Peyer's patch (tissue), 4 donors: Measurements from ENCODE around the gene SMYD1.
"Not testable (repeated sequence)": the region's sequence is repeated elsewhere in the genome, so short reads cannot be mapped to it uniquely, and the experiment has no call there.

Experiments used
- POLR2A ChIP-seq, 2 donors: fragments of 450-650 bp; IDR thresholded peaks; one replicate each; pipeline ENCODE4 v1.5.1; 2017; ENCODE audit warnings: antibody characterized with exemption in 2 of 2, mild to moderate bottlenecking in 2 of 2, moderate library complexity in 2 of 2
- TF ChIP-seq, protein P1 (sequence below), 6 experiments: fragments of 450-650 bp in 4 of 6; fragments of 200-600 bp in 2 of 6; sonication (generic) in 1 of 6; IDR thresholded peaks; one replicate each; pipeline ENCODE4 v1.5.1; 2017 to 2019; ENCODE audit warnings: antibody characterized with exemption in 6 of 6, mild to moderate bottlenecking in 3 of 6, moderate library complexity in 1 of 6

DNA sequence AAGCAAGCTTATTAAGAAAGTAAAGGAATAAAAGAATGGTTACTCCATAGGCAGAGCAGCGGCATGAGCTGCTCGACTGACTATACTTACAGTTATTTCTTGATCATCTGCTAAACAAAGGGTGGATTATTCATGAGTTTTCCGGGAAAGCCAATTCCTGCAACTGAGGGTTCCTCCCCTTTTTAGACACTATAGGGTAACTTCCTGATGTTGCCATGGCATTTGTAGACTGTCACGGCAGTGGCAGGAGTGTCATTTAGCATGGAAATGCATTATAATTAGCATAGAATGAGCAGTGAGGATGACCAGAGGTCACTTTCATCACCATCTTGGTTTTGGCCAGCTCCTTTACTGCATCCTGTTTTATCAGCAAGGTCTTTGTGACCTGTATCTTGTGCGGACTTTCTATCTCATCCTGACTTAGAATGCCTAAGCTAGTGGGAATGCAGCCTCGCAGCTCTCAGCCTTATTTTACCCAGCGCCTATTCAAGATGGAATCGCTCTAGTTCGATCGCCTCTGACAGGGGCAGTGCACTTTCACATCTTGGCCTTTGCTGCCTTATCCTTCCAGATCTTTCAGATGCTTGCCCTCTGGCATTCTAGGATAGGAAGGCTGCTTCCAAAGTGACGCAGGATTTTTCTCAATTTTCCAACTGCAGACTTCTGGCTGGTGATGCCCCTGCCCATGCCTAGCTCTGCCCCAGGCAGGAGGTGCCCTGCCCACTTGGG, 49.4 kb upstream of the SMYD1 start:
- TF ChIP-seq, protein P1, sequence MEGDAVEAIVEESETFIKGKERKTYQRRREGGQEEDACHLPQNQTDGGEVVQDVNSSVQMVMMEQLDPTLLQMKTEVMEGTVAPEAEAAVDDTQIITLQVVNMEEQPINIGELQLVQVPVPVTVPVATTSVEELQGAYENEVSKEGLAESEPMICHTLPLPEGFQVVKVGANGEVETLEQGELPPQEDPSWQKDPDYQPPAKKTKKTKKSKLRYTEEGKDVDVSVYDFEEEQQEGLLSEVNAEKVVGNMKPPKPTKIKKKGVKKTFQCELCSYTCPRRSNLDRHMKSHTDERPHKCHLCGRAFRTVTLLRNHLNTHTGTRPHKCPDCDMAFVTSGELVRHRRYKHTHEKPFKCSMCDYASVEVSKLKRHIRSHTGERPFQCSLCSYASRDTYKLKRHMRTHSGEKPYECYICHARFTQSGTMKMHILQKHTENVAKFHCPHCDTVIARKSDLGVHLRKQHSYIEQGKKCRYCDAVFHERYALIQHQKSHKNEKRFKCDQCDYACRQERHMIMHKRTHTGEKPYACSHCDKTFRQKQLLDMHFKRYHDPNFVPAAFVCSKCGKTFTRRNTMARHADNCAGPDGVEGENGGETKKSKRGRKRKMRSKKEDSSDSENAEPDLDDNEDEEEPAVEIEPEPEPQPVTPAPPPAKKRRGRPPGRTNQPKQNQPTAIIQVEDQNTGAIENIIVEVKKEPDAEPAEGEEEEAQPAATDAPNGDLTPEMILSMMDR (IDR thresholded peaks at IDR 0.05), result not testable (repeated sequence)
- TF ChIP-seq POLR2A (IDR thresholded peaks at IDR 0.05), result not testable (repeated sequence)
